ENCODE results near the gene MTMR11. TPM values are rescaled to one million over a fixed set of nuclear protein-coding genes. Genes with fewer than 3 reads are reported as not detected.

MTMR11 gene
- total and polyA plus RNA-seq, 2 of the 13 experiments (the other 11 are each of a cell fraction or from before 2014, with no cell fraction given) = 0.49 to 2.8 TPM

DNA sequence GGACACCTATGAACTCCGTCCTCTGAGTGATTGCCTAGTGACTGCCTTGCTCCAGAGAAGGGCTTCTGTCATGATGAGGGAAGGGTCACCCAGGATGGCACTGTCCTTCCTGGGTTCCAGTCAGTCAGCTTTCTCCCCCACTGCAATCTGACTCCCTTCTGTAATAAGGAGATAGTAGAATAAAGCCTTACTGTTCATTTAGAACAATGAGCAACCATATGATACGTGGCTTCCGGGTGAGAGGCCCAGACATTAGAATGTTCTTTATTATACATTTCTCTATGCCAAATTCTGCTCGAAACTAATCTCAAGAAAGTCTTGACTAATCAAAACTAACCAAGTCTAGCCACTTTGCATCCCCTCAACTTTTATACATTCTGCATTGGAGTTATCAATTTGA lies 8.5 kb upstream of the MTMR11 start:
- intact Hi-C loops (cut with micrococcal nuclease; ENCODE audit: unreplicated experiment) (no loop called here), in situ Hi-C loops (cut with HindIII; ENCODE audit: extremely low pct_ligation_motif_present, low pct_unique_long_range_greater_than_20kb) (no loop called here)
- H3K9ac ChIP-seq (ENCODE audit: insufficient read depth, low read depth, low read length) = no peak overlapping the region
- H3K27me3 ChIP-seq (ENCODE audit: control insufficient read depth in 1 of 2, insufficient read depth in 2 of 2, low read length in 2 of 2) = no peaks in the 10 kb centered on the region
- peaks cover 13 to 43% of the 10 kb centered on the region in 2 experiments; a peak in 4 of 5 replicates for H3K36me3 ChIP-seq (replicated peaks in 1 of 2; ENCODE audit: control insufficient read depth in 1 of 2, insufficient read depth in 2 of 2, low read length in 2 of 2)
- no peak overlapping the region for H3K4me2 ChIP-seq (ENCODE audit: low read depth, low read length)
- H4K20me1 ChIP-seq (ENCODE audit: insufficient read depth, low read length) = no peaks in the 10 kb centered on the region
- no peak overlapping the region for H3K4me3 ChIP-seq (replicated peaks in 1 of 3; ENCODE audit: insufficient read depth in 1 of 3, low read depth in 2 of 3, low read length in 3 of 3)
- H3K9me3 ChIP-seq (ENCODE audit: low read length) = no peaks in the 10 kb centered on the region
- no TSS peak for BruUV-seq (replicated peaks)
- no peak overlapping the region for H2AFZ ChIP-seq (ENCODE audit: low read length)
- DNase-seq (ENCODE audit: low spot score) (no peak), FAIRE-seq (no peak), ATAC-seq (no peak)
- TF ChIP-seq ZNF616 (CRISPR knock-in tag; IDR thresholded peaks at IDR 0.05; ENCODE audit: low read depth) = no peak
- no peak for TF ChIP-seq TP53 (CRISPR knock-in tag; conservative IDR thresholded peaks at IDR 0.05)
- POLR2A ChIA-PET = interaction anchor here (1.2 kb wide), 1 partner anchor 17 kb away, joined by 4 read pairs; no protein-coding TSS in a partner anchor
- no peaks in the 10 kb centered on the region for H3K79me2 ChIP-seq (ENCODE audit: insufficient read depth, low read length)
- CTCF ChIA-PET (ENCODE audit: low intra/inter-chr PET ratio, low total read pairs) = no interaction called here
- H3K27ac ChIP-seq (ENCODE audit: extremely low read length, insufficient read depth, low read length) = no peak overlapping the region
- H3K4me1 ChIP-seq (ENCODE audit: insufficient read depth, low read length) = peaks cover 6% of the 10 kb centered on the region; the same call in 1 of the 2 replicates
- WGBS (ENCODE audit: low lambda C conversion rate) = 97% methylated on average over 4 of the region's 4 CpGs

DNA sequence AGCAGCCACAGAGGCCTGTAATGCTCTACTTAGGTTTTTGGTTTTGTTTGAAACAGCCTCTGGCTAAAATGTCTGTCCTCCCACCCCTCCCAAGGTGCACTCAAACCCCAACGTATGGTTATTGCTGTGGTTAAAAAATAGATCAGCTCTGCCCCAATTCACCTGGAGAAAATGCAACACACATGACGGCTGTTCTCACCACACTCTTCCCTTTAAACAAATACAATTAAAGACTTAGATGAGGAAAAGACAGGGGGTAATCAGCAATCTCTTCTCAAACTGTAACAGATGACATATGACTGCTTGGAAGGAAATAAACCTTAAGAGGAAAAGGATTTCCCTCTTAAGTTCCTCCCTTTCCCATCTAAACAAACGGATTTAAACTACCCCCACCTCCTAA lies 6.2 kb upstream of the MTMR11 start:
- FAIRE-seq (no peak), ATAC-seq (no peak), DNase-seq (ENCODE audit: low spot score) (no peak)
- ChIA-PET POLR2A (interaction anchor here (1.1 to 1.7 kb wide), 2 partner anchors 55 to 68 kb away, joined by 3 to 22 read pairs; partner anchors contain the start of gene OTUD7B), CTCF (ENCODE audit: low intra/inter-chr PET ratio, low total read pairs) (interaction anchor here (1.3 kb wide), 1 partner anchor 54 kb away, joined by 6 read pairs; no protein-coding TSS in a partner anchor)
- Histone ChIP-seq H3K4me2 (ENCODE audit: low read depth, low read length) (no peak overlapping the region), H3K9me3 (ENCODE audit: low read length) (no peaks in the 10 kb centered on the region), H3K79me2 (ENCODE audit: insufficient read depth, low read length) (no peaks in the 10 kb centered on the region), H3K9ac (ENCODE audit: insufficient read depth, low read depth, low read length) (no peak overlapping the region), H3K4me3 (replicated peaks in 1 of 3; ENCODE audit: insufficient read depth in 1 of 3, low read depth in 2 of 3, low read length in 3 of 3) (no peak overlapping the region), H3K27ac (ENCODE audit: extremely low read length, insufficient read depth, low read length) (no peak overlapping the region), H3K27me3 (ENCODE audit: control insufficient read depth in 1 of 2, insufficient read depth in 2 of 2, low read length in 2 of 2) (no peaks in the 10 kb centered on the region), H3K36me3 (replicated peaks in 1 of 2; ENCODE audit: control insufficient read depth in 1 of 2, insufficient read depth in 2 of 2, low read length in 2 of 2) (peaks cover 5 to 26% of the 10 kb centered on the region in 2 experiments; a peak in 3 of 5 replicates), H2AFZ (ENCODE audit: low read length) (no peak overlapping the region), H4K20me1 (ENCODE audit: insufficient read depth, low read length) (no peaks in the 10 kb centered on the region), H3K4me1 (ENCODE audit: insufficient read depth, low read length) (peaks cover 26% of the 10 kb centered on the region)
- WGBS (ENCODE audit: low lambda C conversion rate) = 78% methylated on average over 3 of the region's 3 CpGs
- no TSS peak for BruUV-seq (replicated peaks)
- in situ Hi-C loops (cut with HindIII; ENCODE audit: extremely low pct_ligation_motif_present, low pct_unique_long_range_greater_than_20kb) (no loop called here), intact Hi-C loops (cut with micrococcal nuclease; ENCODE audit: unreplicated experiment) (loop anchor here (1.0 kb wide), 1 partner anchor 55 kb away; no protein-coding TSS in a partner anchor)
- TF ChIP-seq MIXL1 (CRISPR knock-in tag; IDR thresholded peaks at IDR 0.05) = no peak
- TF ChIP-seq PCBP2 (optimal IDR thresholded peaks at IDR 0.05; ENCODE audit: low read depth, low read length, poor library complexity, severe bottlenecking) = no peak
- no peak for TF ChIP-seq FOXA1 (IDR thresholded peaks at IDR 0.05)
- no peak for TF ChIP-seq FOXA1 (CRISPR knock-in tag; IDR thresholded peaks at IDR 0.05)
- TF ChIP-seq, protein P1, sequence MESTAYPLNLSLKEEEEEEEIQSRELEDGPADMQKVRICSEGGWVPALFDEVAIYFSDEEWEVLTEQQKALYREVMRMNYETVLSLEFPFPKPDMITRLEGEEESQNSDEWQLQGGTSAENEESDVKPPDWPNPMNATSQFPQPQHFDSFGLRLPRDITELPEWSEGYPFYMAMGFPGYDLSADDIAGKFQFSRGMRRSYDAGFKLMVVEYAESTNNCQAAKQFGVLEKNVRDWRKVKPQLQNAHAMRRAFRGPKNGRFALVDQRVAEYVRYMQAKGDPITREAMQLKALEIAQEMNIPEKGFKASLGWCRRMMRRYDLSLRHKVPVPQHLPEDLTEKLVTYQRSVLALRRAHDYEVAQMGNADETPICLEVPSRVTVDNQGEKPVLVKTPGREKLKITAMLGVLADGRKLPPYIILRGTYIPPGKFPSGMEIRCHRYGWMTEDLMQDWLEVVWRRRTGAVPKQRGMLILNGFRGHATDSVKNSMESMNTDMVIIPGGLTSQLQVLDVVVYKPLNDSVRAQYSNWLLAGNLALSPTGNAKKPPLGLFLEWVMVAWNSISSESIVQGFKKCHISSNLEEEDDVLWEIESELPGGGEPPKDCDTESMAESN (CRISPR knock-in tag; conservative IDR thresholded peaks at IDR 0.05) = no peak
- TF ChIP-seq, protein P2, sequence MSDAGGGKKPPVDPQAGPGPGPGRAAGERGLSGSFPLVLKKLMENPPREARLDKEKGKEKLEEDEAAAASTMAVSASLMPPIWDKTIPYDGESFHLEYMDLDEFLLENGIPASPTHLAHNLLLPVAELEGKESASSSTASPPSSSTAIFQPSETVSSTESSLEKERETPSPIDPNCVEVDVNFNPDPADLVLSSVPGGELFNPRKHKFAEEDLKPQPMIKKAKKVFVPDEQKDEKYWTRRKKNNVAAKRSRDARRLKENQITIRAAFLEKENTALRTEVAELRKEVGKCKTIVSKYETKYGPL (CRISPR knock-in tag; IDR thresholded peaks at IDR 0.05) = no peak
- TF ChIP-seq PAX8 (CRISPR knock-in tag; IDR thresholded peaks at IDR 0.05; ENCODE audit: borderline replicate concordance) = no peak
- TF ChIP-seq ZNF563 (CRISPR knock-in tag; IDR thresholded peaks at IDR 0.05) = no peak
- TF ChIP-seq, protein P3, sequence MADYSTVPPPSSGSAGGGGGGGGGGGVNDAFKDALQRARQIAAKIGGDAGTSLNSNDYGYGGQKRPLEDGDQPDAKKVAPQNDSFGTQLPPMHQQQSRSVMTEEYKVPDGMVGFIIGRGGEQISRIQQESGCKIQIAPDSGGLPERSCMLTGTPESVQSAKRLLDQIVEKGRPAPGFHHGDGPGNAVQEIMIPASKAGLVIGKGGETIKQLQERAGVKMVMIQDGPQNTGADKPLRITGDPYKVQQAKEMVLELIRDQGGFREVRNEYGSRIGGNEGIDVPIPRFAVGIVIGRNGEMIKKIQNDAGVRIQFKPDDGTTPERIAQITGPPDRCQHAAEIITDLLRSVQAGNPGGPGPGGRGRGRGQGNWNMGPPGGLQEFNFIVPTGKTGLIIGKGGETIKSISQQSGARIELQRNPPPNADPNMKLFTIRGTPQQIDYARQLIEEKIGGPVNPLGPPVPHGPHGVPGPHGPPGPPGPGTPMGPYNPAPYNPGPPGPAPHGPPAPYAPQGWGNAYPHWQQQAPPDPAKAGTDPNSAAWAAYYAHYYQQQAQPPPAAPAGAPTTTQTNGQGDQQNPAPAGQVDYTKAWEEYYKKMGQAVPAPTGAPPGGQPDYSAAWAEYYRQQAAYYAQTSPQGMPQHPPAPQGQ (CRISPR knock-in tag; IDR thresholded peaks at IDR 0.05; ENCODE audit: borderline replicate concordance) = no peak
- TF ChIP-seq ZNF782 (CRISPR knock-in tag; IDR thresholded peaks at IDR 0.05; ENCODE audit: borderline replicate concordance) = no peak
